Panc1 (cell line): ENCODE data around the gene SMARCD2. TPM values are rescaled to one million over a fixed set of nuclear protein-coding genes. Genes with fewer than 3 reads are reported as not detected.

ENCODE experiments used
- ATAC-seq: fragments of 200-7000 bp; cut with Tn5 transposase; 2 replicates; pipeline ENCODE4 v1.9.1; 2020; ENCODE audit warnings: mild to moderate bottlenecking, moderate library complexity
- BruUV-seq: library from RNA; stranded (reverse); fragments of 400-500 nt; replicated peaks from 2 replicates; lab custom pipeline; 2021; lab: Mats Ljungman, UMichigan
- CTCF ChIA-PET: fragments of 300-600 bp; sonication (Branson Sonifier 250); formaldehyde crosslinking; loops from one replicate; lab custom pipeline; 2022; ENCODE audit warnings: antibody characterized with exemption; lab: Charles Lee
- POLR2A ChIA-PET: fragments of 300-600 bp; sonication (Branson Sonifier 250); formaldehyde crosslinking; loops from one replicate; lab custom pipeline; 2022; ENCODE audit warnings: antibody characterized with exemption; lab: Charles Lee
- DNase-seq: peaks from one replicate; pipeline ENCODE4 v3.0.0-alpha.2; 2010; ENCODE audit warnings: low read depth, low spot score
- H3K27ac ChIP-seq: 2 replicates; pipeline ENCODE4 v1.5.1; 2011; ENCODE audit warnings: mild to moderate bottlenecking, low read length, inconsistent platforms
- H3K27me3 ChIP-seq: fragments of 200-500 bp; sonication (Bioruptor generic); 2 replicates; pipeline ENCODE4 v1.6.0; 2014; ENCODE audit warnings: low read length, inconsistent platforms; ENCODE audit not compliant: control insufficient read depth, insufficient read depth
- H3K36me3 ChIP-seq: fragments of 200-500 bp; sonication (Bioruptor generic); 2 replicates; pipeline ENCODE4 v1.5.1; 2014; ENCODE audit warnings: inconsistent platforms, mild to moderate bottlenecking, low read length, moderate library complexity; ENCODE audit not compliant: control insufficient read depth, insufficient read depth
- H3K4me1 ChIP-seq: 2 replicates; pipeline ENCODE4 v1.5.1; 2011; ENCODE audit warnings: inconsistent platforms, mild to moderate bottlenecking, low read length, moderate library complexity; ENCODE audit not compliant: control insufficient read depth, insufficient read depth
- H3K4me3 ChIP-seq, 2 experiments: 2 replicates each; pipeline ENCODE4 v1.5.1; 2011 to 2012; ENCODE audit warnings: low read depth in 2 of 2, low read length in 2 of 2, mild to moderate bottlenecking in 2 of 2, inconsistent platforms in 1 of 2, moderate library complexity in 1 of 2
- H3K9me3 ChIP-seq: fragments of 200-500 bp; sonication (Bioruptor generic); 2 replicates; pipeline ENCODE4 v1.5.1; 2014; ENCODE audit warnings: low read depth, mild to moderate bottlenecking, inconsistent platforms, low read length, moderate library complexity; ENCODE audit not compliant: control insufficient read depth, insufficient read depth
- POLR2AphosphoS5 ChIP-seq: IDR thresholded peaks from 2 replicates; pipeline ENCODE4 v1.6.1; 2012; ENCODE audit warnings: mild to moderate bottlenecking, low read depth, low read length, moderate library complexity
- SIN3A ChIP-seq: IDR thresholded peaks from 2 replicates; pipeline ENCODE4 v1.6.1; 2012; ENCODE audit warnings: low read depth, mild to moderate bottlenecking, low read length, moderate library complexity, borderline replicate concordance; ENCODE audit not compliant: insufficient read depth
- TCF7L2 ChIP-seq: IDR thresholded peaks from 2 replicates; pipeline ENCODE4 v1.6.1; 2011; ENCODE audit warnings: mild to moderate bottlenecking, low read depth, low read length, inconsistent platforms
- in situ Hi-C: cut with HindIII; loops from 2 replicates; pipeline ENCODE4 v1.10.0; 2016; ENCODE audit warnings: low sequenced_read_pairs, low pct_unique_long_range_greater_than_20kb
- intact Hi-C: fragments of 100-400 bp; cut with micrococcal nuclease; formaldehyde crosslinking; loops from one replicate; pipeline ENCODE4 v1.10.0; 2022; ENCODE audit not compliant: unreplicated experiment
- total RNA-seq: library from RNA; stranded (reverse); gene quantifications from one replicate; pipeline ENCODE4 v1.2.1, GENCODE V29; 2021; ENCODE audit not compliant: unreplicated experiment
- TF ChIP-seq, protein P1 (sequence below): fragments of 450-650 bp; IDR thresholded peaks from 2 replicates; pipeline ENCODE4 v1.5.1; 2017; ENCODE audit warnings: mild to moderate bottlenecking
- TF ChIP-seq, protein P2 (sequence below), 2 experiments: IDR thresholded peaks; 2 replicates each; pipeline ENCODE4 v1.6.1; 2011 to 2012; ENCODE audit warnings: low read depth in 2 of 2, control low read depth in 1 of 2, low read length in 1 of 2, mild to moderate bottlenecking in 1 of 2, moderate library complexity in 1 of 2; ENCODE audit not compliant: insufficient read depth in 1 of 2

Gene SMARCD2
- total RNA-seq, 1 experiment from 2014 or later, result 59.4 TPM

DNA sequence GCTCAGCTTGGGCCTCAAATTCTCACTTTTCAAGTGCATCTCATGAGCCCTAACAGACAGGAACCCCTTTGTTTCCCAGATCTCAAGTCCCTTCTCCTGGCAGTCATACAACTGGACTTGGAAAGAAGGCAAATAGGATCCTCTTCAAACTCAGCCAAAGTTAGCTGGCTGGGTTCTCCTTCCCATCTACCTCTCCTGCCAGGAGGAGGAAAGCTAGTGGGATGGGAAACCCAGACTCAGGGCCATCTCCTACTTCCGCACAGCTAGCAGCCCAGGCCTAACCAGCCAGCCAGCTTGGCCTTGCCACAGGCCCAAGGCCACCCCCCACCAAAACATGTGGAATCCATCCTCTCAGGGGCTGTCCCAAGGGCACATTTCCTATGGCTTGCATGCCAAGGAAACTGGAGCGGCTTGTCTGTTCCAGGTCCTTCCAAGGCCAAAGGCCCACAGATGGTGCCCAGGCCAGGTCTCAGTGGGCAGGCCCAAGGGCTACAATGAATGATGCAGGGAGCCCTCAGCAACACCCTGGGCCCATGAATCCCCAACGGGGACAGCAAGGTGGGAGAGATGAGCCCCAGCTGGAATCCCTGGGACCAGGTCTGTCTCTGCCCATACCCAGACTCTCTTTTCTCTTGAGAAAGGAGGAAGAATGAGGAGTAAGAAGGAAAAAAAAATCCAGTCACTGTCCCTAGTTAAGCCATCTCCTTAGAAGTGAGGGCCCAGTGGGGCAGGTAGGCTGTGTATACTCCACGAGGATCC lies 1.7 kb downstream of the SMARCD2 start:
- Histone ChIP-seq H3K27me3 (no peaks in the 10 kb centered on the region), H3K4me3 (peak overlapping the region; percentile 78 to 82), H3K4me1 (peaks cover 31% of the 10 kb centered on the region), H3K36me3 (peaks cover 6% of the 10 kb centered on the region; the same call in 1 of the 2 replicates), H3K27ac (peak overlapping the region; percentile 72), H3K9me3 (no peaks in the 10 kb centered on the region)
- POLR2A ChIA-PET, result no interaction called here
- DNase-seq, result no peak
- CTCF ChIA-PET, result no interaction called here
- intact Hi-C loops, result no loop called here
- BruUV-seq, result no TSS peak
- in situ Hi-C loops, result no loop called here
- ATAC-seq, result no peak
- no peak for TF ChIP-seq TCF7L2
- no peak for TF ChIP-seq POLR2AphosphoS5
- TF ChIP-seq SIN3A, result no peak
- TF ChIP-seq, protein P1, sequence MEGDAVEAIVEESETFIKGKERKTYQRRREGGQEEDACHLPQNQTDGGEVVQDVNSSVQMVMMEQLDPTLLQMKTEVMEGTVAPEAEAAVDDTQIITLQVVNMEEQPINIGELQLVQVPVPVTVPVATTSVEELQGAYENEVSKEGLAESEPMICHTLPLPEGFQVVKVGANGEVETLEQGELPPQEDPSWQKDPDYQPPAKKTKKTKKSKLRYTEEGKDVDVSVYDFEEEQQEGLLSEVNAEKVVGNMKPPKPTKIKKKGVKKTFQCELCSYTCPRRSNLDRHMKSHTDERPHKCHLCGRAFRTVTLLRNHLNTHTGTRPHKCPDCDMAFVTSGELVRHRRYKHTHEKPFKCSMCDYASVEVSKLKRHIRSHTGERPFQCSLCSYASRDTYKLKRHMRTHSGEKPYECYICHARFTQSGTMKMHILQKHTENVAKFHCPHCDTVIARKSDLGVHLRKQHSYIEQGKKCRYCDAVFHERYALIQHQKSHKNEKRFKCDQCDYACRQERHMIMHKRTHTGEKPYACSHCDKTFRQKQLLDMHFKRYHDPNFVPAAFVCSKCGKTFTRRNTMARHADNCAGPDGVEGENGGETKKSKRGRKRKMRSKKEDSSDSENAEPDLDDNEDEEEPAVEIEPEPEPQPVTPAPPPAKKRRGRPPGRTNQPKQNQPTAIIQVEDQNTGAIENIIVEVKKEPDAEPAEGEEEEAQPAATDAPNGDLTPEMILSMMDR, result no peak
- TF ChIP-seq, protein P2, sequence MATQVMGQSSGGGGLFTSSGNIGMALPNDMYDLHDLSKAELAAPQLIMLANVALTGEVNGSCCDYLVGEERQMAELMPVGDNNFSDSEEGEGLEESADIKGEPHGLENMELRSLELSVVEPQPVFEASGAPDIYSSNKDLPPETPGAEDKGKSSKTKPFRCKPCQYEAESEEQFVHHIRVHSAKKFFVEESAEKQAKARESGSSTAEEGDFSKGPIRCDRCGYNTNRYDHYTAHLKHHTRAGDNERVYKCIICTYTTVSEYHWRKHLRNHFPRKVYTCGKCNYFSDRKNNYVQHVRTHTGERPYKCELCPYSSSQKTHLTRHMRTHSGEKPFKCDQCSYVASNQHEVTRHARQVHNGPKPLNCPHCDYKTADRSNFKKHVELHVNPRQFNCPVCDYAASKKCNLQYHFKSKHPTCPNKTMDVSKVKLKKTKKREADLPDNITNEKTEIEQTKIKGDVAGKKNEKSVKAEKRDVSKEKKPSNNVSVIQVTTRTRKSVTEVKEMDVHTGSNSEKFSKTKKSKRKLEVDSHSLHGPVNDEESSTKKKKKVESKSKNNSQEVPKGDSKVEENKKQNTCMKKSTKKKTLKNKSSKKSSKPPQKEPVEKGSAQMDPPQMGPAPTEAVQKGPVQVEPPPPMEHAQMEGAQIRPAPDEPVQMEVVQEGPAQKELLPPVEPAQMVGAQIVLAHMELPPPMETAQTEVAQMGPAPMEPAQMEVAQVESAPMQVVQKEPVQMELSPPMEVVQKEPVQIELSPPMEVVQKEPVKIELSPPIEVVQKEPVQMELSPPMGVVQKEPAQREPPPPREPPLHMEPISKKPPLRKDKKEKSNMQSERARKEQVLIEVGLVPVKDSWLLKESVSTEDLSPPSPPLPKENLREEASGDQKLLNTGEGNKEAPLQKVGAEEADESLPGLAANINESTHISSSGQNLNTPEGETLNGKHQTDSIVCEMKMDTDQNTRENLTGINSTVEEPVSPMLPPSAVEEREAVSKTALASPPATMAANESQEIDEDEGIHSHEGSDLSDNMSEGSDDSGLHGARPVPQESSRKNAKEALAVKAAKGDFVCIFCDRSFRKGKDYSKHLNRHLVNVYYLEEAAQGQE (IDR thresholded peaks at IDR 0.05; ENCODE audit: insufficient read depth in 1 of 2, low read depth in 2 of 2, low read length in 1 of 2), result no peak

DNA sequence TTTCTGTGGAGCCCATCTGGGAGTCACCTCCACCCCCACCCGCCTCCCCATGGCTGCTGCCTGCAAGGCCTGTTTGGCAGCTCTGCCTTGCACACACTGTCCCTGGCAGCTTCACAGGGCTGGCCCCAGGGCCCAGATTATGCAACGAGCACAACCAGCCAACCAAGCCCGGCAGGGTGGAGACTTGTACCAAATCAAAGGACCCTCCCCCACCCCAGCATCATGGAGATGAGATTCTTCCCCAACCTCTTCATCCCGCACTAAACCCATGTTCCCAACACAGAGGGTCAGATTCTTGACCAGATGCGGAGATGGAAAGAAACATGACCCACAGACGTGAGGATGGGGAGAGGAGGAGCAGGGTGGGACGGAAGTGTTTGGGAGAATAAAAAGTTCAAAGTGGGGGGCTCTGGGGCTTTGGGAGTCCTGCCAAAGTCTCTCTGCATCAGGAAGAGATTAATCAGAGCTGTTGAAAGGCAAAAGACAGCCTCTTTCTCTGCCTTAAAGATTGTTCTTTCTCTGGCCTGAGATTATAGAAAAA lies 3.8 kb downstream of the SMARCD2 start:
- no peak for TF ChIP-seq TCF7L2
- no peak for TF ChIP-seq POLR2AphosphoS5
- no peak for TF ChIP-seq SIN3A
- TF ChIP-seq, protein P1, result no peak
- Histone ChIP-seq H3K27ac (no peak overlapping the region), H3K27me3 (no peaks in the 10 kb centered on the region), H3K4me3 (no peak overlapping the region), H3K36me3 (peaks cover 6% of the 10 kb centered on the region; the same call in 1 of the 2 replicates), H3K4me1 (peaks cover 27% of the 10 kb centered on the region), H3K9me3 (no peaks in the 10 kb centered on the region)
- ChIA-PET CTCF (no interaction called here), POLR2A (interaction anchor here (0.6 kb wide), 1 partner anchor 10 kb away, joined by 3 read pairs; no protein-coding TSS in a partner anchor)
- in situ Hi-C loops, result no loop called here
- DNase-seq (no peak), ATAC-seq (no peak)
- intact Hi-C loops, result no loop called here
- no TSS peak for BruUV-seq
